A549 (cell line): ENCODE data around the gene S100A9.

Experiments used
- CHD2 ChIP-seq: fragments of 150-350 bp; IDR thresholded peaks from 2 replicates; pipeline ENCODE4 v1.6.1; 2014; ENCODE audit warnings: low read length; ENCODE audit not compliant: partially characterized antibody
- CTCF ChIP-seq: fragments of >200 bp; sonication (Bioruptor Twin); formaldehyde crosslinking; IDR thresholded peaks from 3 replicates; pipeline ENCODE4 v1.5.1; 2016
- MAFK ChIP-seq: fragments of 450-650 bp; IDR thresholded peaks from 2 replicates; pipeline ENCODE4 v1.6.1; 2014; ENCODE audit not compliant: partially characterized antibody
- POLR2A ChIP-seq: IDR thresholded peaks from 2 replicates; pipeline ENCODE4 v1.6.1; 2012; ENCODE audit warnings: mild to moderate bottlenecking, low read length
- ZFP36 ChIP-seq: fragments of 450-650 bp; IDR thresholded peaks from 2 replicates; pipeline ENCODE4 v1.6.1; 2014; ENCODE audit warnings: borderline replicate concordance; ENCODE audit not compliant: partially characterized antibody

- no peak for TF ChIP-seq ZFP36
- no peak for TF ChIP-seq MAFK
- no peak for TF ChIP-seq CHD2
- TF ChIP-seq CTCF, result no peak
- TF ChIP-seq POLR2A, result no peak
Observed at GRCh38 chr1:153384958-153385580, 27.4 kb downstream of the S100A9 start.
